Neural crest cell (in vitro differentiated cells): ENCODE measurements around the gene NCK2. TPM values are rescaled to one million over a fixed set of nuclear protein-coding genes. Genes with fewer than 3 reads are reported as not detected.
"Not testable (repeated sequence)": the region's sequence is repeated elsewhere in the genome, so short reads cannot be mapped to it uniquely, and the experiment has no call there.

ENCODE experiments used
- DNase-seq: peaks from one replicate; pipeline ENCODE4 v3.0.0; 2021; ENCODE audit warnings: low read depth, mixed read lengths, low spot score
- H3K27ac Mint-ChIP-seq: one replicate; pipeline ENCODE4 v1.8.0; 2021; ENCODE audit warnings: mild to moderate bottlenecking, mixed read lengths; ENCODE audit not compliant: unreplicated experiment
- H3K27me3 Mint-ChIP-seq: 2 replicates; pipeline ENCODE4 v1.8.0; 2021; ENCODE audit warnings: low read depth, mild to moderate bottlenecking, mixed read lengths
- H3K36me3 Mint-ChIP-seq: 2 replicates; pipeline ENCODE4 v1.8.0; 2021; ENCODE audit warnings: low read depth, mild to moderate bottlenecking, mixed read lengths
- H3K4me1 Mint-ChIP-seq: 2 replicates; pipeline ENCODE4 v1.8.0; 2021; ENCODE audit warnings: mixed read lengths
- H3K4me3 Mint-ChIP-seq: one replicate; pipeline ENCODE4 v1.8.0; 2021; ENCODE audit warnings: mild to moderate bottlenecking, mixed read lengths
- H3K9me3 Mint-ChIP-seq: 2 replicates; pipeline ENCODE4 v1.8.0; 2021; ENCODE audit warnings: mixed read lengths
- total RNA-seq: library from RNA; stranded (reverse); gene quantifications from 2 replicates; pipeline ENCODE4 v1.2.1, GENCODE V29; 2021
- TF ChIP-seq, protein P1 (sequence below): fragments of 200-600 bp; sonication (generic); conservative IDR thresholded peaks from 2 replicates; pipeline ENCODE4 v1.5.0; 2021; ENCODE audit warnings: antibody characterized with exemption, mild to moderate bottlenecking

NCK2 gene
- total RNA-seq, 1 donor from 2014 or later = 71.9 TPM

DNA sequence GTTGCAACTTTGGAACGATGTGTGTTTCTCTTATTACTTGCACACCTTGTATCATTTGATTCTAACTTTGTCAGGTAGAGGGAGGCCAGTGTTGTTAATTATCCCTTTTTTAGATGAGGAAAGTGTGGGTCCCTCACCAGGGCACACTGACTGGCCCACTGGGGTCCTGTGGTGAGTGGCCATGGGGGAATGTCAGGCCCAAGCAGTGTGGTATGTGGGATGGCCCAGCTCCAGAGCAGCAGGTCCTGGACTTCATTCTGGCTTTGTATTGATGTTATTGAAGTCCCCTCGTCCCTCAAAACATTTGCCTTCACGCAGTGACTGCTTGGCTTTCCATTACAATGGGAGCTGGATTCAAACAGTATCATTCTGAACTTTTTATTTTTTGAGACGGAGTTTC lies 11.7 kb downstream of the NCK2 start:
- no peak for DNase-seq
- Mint-ChIP-seq H3K9me3 (no peaks in the 10 kb centered on the region), H3K27me3 (no peaks in the 10 kb centered on the region), H3K27ac (no peak overlapping the region), H3K4me1 (peaks cover 47% of the 10 kb centered on the region), H3K36me3 (peaks cover 9% of the 10 kb centered on the region), H3K4me3 (no peak overlapping the region)
- TF ChIP-seq, protein P1, sequence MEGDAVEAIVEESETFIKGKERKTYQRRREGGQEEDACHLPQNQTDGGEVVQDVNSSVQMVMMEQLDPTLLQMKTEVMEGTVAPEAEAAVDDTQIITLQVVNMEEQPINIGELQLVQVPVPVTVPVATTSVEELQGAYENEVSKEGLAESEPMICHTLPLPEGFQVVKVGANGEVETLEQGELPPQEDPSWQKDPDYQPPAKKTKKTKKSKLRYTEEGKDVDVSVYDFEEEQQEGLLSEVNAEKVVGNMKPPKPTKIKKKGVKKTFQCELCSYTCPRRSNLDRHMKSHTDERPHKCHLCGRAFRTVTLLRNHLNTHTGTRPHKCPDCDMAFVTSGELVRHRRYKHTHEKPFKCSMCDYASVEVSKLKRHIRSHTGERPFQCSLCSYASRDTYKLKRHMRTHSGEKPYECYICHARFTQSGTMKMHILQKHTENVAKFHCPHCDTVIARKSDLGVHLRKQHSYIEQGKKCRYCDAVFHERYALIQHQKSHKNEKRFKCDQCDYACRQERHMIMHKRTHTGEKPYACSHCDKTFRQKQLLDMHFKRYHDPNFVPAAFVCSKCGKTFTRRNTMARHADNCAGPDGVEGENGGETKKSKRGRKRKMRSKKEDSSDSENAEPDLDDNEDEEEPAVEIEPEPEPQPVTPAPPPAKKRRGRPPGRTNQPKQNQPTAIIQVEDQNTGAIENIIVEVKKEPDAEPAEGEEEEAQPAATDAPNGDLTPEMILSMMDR = no peak

DNA sequence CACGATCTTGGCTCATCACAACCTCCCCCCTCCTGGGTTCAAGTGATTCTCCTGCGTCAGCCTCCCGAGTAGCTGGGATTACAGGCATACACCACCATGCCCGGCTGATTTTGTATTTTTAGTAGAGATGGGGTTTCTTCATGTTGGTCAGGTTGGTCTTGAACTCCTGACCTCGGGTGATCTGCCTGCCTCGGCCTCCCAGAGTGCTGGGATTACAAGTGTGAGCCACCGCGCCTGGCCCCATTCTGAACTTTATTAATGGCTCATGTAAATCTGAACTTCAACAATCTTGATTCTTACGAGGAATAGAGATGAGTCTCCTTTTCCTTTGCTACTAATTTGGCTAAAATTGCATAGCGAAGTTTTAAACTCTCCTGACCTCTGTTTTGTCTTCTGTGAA lies 12.2 kb downstream of the NCK2 start:
- peaks cover 48% of the 10 kb centered on the region for H3K4me1 Mint-ChIP-seq
- not testable (repeated sequence) for H3K4me3 Mint-ChIP-seq, H3K36me3 Mint-ChIP-seq, H3K27me3 Mint-ChIP-seq, H3K27ac Mint-ChIP-seq, DNase-seq, H3K9me3 Mint-ChIP-seq

DNA sequence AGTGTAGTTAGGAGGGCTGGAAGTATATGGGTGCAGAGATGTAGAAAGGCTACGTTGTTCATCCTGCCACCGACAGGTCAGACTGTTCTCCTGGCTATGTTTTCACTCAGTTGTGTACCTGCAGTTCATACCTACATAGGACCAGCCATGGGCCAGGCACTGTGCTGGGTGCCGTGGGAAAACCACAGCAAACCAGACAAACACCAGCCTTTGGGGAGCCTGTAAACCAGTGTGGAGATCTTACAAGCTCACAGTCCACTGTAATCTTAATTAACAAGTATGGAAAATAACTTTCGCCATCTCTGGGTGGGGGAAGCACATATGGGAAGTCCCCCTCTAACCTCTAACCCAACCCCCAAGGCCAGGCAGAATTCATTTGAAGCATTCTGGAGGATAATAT lies 12.7 kb downstream of the NCK2 start:
- DNase-seq = no peak
- H3K4me1 Mint-ChIP-seq = peaks cover 53% of the 10 kb centered on the region
- peaks cover 7% of the 10 kb centered on the region for H3K36me3 Mint-ChIP-seq
- H3K9me3 Mint-ChIP-seq = no peaks in the 10 kb centered on the region
- TF ChIP-seq, protein P1 = no peak
- H3K27ac Mint-ChIP-seq = no peak overlapping the region
- H3K27me3 Mint-ChIP-seq = no peaks in the 10 kb centered on the region
- no peak overlapping the region for H3K4me3 Mint-ChIP-seq

DNA sequence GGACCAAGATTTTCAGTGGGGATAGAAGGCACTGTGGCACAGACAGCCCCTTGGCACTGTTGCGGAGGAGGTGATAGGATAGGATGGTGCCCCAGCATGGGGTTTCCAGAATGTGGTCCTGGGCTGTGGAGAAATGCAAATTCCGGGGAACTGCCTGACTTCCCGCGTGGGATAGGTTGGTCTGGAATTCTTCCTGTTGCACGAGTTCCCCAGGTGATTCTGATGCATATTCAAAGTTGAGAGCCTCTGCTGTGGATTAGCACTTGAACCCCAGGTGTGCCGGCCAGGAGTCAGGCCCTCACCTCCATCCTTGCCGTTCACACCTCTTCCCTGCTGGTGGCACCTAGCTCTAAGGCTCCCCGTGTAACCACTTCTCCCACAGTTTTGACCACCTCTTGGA lies 15.5 kb downstream of the NCK2 start:
- Mint-ChIP-seq H3K4me1 (peaks cover 42% of the 10 kb centered on the region), H3K27ac (no peak overlapping the region), H3K9me3 (no peaks in the 10 kb centered on the region), H3K4me3 (no peak overlapping the region), H3K36me3 (no peaks in the 10 kb centered on the region), H3K27me3 (no peaks in the 10 kb centered on the region)
- TF ChIP-seq, protein P1 = no peak
- no peak for DNase-seq

DNA sequence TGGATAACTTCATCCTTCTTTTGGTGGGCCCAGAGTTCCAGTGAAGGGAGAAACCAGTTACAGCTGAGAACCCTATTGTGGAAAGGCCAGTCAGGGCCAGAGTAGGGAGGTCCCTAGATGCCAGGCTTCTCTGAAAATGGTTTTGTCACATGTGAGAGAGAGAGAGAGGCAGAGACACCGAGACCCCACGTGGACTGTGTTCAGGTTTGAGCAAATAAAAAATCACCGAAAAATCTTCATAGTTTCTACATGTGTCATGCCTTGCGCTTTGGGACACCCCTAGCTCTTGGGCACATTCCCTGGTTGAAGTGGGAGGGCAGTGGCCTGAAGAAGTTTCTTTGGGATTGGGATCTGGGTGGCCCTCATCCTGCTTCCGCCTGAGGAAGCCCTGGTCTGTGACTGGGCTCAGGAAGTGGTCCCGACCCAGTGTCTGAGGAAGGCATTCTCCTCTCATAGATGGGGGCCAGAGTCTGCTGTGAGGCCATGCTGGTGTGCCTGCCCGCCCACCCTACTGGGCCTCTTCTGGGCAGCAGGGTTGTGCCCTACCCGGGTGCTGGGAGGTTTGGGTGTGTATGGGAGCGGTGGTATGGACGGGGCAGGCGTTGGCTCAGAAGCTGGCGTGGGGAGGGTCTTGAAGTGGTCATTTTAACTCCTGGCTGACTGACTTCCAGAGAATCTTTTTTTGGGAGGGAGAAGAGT lies 16.1 kb downstream of the NCK2 start:
- Mint-ChIP-seq H3K9me3 (no peaks in the 10 kb centered on the region), H3K36me3 (no peaks in the 10 kb centered on the region), H3K4me3 (no peak overlapping the region), H3K27ac (peak overlapping the region; percentile 67), H3K27me3 (no peaks in the 10 kb centered on the region), H3K4me1 (peaks cover 36% of the 10 kb centered on the region)
- no peak for DNase-seq
- TF ChIP-seq, protein P1 = no peak

DNA sequence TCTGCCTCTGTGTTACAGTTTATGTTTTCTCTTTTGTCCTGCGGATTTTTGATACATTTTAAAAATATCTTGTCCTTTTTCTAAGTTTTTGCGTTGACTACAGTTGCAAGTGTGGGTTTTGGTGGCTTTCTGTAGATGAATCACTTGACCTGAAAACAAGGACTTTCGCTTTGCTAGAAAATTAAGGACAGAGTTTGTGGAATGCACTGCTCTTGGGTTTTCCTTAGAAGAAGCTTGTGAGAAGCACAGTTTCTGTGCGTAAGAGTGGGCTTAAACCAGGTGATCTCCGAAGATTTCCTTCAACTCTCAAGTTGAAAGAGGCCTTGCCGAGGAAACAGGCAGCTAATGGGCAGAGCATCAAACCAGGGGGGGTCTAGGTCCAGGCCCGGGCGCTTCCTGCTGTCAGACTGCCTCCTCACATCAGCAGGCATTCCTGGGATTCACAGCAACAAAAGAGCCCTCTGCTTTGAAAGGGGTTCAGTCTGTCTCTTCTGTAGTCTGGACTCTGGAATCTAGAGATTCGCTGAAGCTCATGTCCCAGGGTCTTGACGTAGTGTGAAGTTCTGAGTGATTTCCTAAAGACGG lies 17.3 kb downstream of the NCK2 start:
- H3K27me3 Mint-ChIP-seq = no peaks in the 10 kb centered on the region
- H3K4me1 Mint-ChIP-seq = peaks cover 30% of the 10 kb centered on the region
- H3K9me3 Mint-ChIP-seq = no peaks in the 10 kb centered on the region
- TF ChIP-seq, protein P1 = no peak
- peak overlapping the region; percentile 32 for H3K27ac Mint-ChIP-seq
- no peaks in the 10 kb centered on the region for H3K36me3 Mint-ChIP-seq
- H3K4me3 Mint-ChIP-seq = no peak overlapping the region
- no peak for DNase-seq
